Osteocyte (in vitro differentiated cells): ENCODE data around the gene TFR2. TPM values are rescaled to one million over a fixed set of nuclear protein-coding genes. Genes with fewer than 3 reads are reported as not detected.

Source experiments
- DNase-seq: peaks from one replicate; pipeline ENCODE4 v3.0.0; 2021; ENCODE audit warnings: mixed read lengths; ENCODE audit not compliant: unreplicated experiment; ENCODE audit errors: extremely low spot score
- H3K27ac Mint-ChIP-seq: one replicate; pipeline ENCODE4 v1.8.0; 2021; ENCODE audit warnings: mild to moderate bottlenecking, mixed read lengths; ENCODE audit not compliant: unreplicated experiment
- H3K27me3 Mint-ChIP-seq: one replicate; pipeline ENCODE4 v1.8.0; 2021; ENCODE audit warnings: mixed read lengths; ENCODE audit not compliant: unreplicated experiment
- H3K36me3 Mint-ChIP-seq: one replicate; pipeline ENCODE4 v1.8.0; 2021; ENCODE audit warnings: mixed read lengths; ENCODE audit not compliant: unreplicated experiment
- H3K4me1 Mint-ChIP-seq: one replicate; pipeline ENCODE4 v1.8.0; 2021; ENCODE audit warnings: mixed read lengths; ENCODE audit not compliant: unreplicated experiment
- H3K4me3 Mint-ChIP-seq: one replicate; pipeline ENCODE4 v1.8.0; 2021; ENCODE audit warnings: mild to moderate bottlenecking, moderate library complexity, mixed read lengths; ENCODE audit not compliant: unreplicated experiment
- H3K9me3 Mint-ChIP-seq: one replicate; pipeline ENCODE4 v1.8.0; 2021; ENCODE audit warnings: mixed read lengths; ENCODE audit not compliant: unreplicated experiment
- CTCF ChIP-seq: fragments of 200-600 bp; sonication (generic); IDR thresholded peaks from 2 replicates; pipeline ENCODE4 v1.5.0; 2021; ENCODE audit warnings: antibody characterized with exemption, mild to moderate bottlenecking, moderate library complexity
- total RNA-seq: library from RNA; stranded (reverse); gene quantifications from 2 replicates; pipeline ENCODE4 v1.2.1, GENCODE V29; 2021

Gene TFR2
- total RNA-seq, 1 donor from 2014 or later = 0.19 TPM

GRCh38 chr7:100606313-100606712, 35.0 kb downstream of the TFR2 start:
- no peak overlapping the region for H3K4me3 Mint-ChIP-seq

DNA sequence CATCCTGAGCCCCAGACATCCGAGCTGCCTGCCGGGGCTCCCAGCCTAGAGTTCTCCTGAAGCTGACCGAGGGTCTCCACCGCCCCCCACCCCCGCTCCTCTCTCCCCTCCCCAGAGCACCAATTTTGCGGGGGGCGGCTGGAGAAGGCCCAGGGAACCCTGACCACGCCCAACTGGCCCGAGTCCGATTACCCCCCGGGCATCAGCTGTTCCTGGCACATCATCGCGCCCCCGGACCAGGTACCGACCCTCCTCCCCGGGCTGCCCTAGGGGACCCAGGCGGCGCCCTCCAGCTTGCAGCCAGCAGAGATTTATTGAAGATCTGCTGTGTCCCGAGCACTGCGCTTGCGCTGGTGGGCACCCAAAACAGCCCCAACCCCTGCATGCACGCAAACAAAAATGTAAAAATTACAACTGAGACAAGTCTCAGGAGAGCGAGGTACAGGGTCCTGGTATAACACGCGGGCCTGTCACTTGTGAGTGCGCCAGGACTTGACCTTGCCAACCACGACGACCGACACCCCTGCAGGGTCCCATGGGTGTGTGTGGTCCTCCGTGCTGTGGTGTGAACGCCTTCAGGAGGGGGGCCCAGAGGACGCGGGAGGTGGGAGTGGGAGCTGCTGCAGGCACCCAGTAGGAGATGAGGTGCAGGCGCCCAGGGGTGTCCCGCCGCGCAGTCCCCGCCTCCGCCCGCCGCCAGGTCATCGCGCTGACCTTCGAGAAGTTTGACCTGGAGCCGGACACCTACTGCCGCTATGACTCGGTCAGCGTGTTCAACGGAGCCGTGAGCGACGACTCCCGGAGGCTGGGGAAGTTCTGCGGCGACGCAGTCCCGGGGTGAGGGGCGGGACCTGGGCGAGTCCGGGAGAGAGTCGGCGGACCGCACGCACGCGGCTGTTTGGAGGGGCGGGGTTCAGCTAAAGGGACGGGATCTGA, 36.1 kb downstream of the TFR2 start:
- no peak for TF ChIP-seq CTCF
- no peak for DNase-seq
- H3K9me3 Mint-ChIP-seq = no peaks in the 10 kb centered on the region
- H3K36me3 Mint-ChIP-seq = peaks cover 9% of the 10 kb centered on the region
- peaks cover 35% of the 10 kb centered on the region for H3K4me1 Mint-ChIP-seq
- H3K4me3 Mint-ChIP-seq = peak overlapping the region; percentile 72
- H3K27ac Mint-ChIP-seq = no peak overlapping the region
- H3K27me3 Mint-ChIP-seq = no peaks in the 10 kb centered on the region

More at GRCh38 chr7:100606313-100606712, 35.0 kb downstream of the TFR2 start:
- Mint-ChIP-seq H3K36me3 (peaks cover 9% of the 10 kb centered on the region), H3K27me3 (no peaks in the 10 kb centered on the region), H3K27ac (no peak overlapping the region), H3K9me3 (no peaks in the 10 kb centered on the region), H3K4me1 (peaks cover 33% of the 10 kb centered on the region)
- DNase-seq = no peak
- no peak for TF ChIP-seq CTCF

DNA sequence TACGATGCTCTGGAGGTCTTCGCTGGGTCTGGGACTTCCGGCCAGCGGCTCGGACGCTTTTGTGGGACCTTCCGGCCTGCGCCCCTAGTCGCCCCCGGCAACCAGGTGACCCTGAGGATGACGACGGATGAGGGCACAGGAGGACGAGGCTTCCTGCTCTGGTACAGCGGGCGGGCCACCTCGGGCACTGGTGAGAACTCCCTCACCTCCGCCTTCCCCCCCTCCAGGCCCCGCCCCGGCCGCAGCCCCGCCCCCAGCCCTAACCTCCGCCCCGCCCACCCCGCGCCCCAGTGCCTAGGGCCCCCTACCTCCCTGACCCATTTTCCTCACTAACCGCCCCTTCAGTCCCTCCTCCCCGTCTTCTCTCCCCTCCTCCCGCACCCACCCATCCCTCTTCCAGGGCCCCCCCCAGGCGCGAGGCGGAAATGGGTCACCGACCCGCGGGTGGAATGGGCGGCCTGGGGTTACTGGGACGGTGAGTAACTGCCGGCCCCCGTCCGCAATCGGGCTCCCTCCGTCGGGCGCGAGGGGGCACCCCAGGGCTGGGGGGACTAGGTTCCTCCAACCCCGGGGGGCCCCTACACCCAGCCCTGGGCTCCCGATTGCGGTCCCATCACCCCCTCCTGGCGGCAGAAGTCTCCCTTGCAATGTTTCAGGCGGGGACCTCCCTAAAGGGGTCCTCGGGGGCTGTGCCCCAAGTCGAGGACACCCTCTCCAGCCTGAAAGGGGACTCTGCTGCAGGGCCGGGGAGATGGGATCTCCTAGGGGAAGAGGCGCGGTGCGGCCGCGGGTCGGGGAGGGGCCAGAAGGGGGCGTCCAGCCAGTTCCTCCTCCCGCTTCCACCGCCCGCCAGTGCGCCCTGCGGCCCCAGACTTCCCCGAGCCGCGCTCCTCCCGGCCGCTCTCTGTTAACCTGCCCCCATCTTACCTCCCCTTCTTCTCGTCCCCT, 37.0 kb downstream of the TFR2 start:
- H3K36me3 Mint-ChIP-seq = peaks cover 9% of the 10 kb centered on the region
- peak overlapping the region; percentile 91 for H3K27ac Mint-ChIP-seq
- H3K27me3 Mint-ChIP-seq = no peaks in the 10 kb centered on the region
- peak; percentile 90 for DNase-seq
- no peaks in the 10 kb centered on the region for H3K9me3 Mint-ChIP-seq
- peak; percentile 57 for TF ChIP-seq CTCF
- H3K4me3 Mint-ChIP-seq = peak overlapping the region; percentile 83
- H3K4me1 Mint-ChIP-seq = peaks cover 37% of the 10 kb centered on the region

- DNase-seq = no peak
Observed at GRCh38 chr7:100603726-100604027, 37.7 kb downstream of the TFR2 start.

More at GRCh38 chr7:100603726-100604027, 37.7 kb downstream of the TFR2 start:
- Mint-ChIP-seq H3K27me3 (no peaks in the 10 kb centered on the region), H3K9me3 (no peaks in the 10 kb centered on the region), H3K4me1 (peaks cover 37% of the 10 kb centered on the region), H3K4me3 (peak overlapping the region; percentile 83), H3K27ac (peak overlapping the region; percentile 91), H3K36me3 (peaks cover 9% of the 10 kb centered on the region)
- TF ChIP-seq CTCF = no peak
